CD4-positive, alpha-beta memory T cell (primary cell): ENCODE data around the gene FOXJ3. TPM values are rescaled to one million over a fixed set of nuclear protein-coding genes. Genes with fewer than 3 reads are reported as not detected.

Source experiments
- CTCF ChIA-PET: fragments of 350-600 bp; sonication (Branson Sonifier 250); formaldehyde crosslinking; loops from one replicate; lab custom pipeline; 2021; ENCODE audit warnings: inconsistent platforms; ENCODE audit not compliant: partially characterized antibody; lab: Charles Lee
- POLR2A ChIA-PET: fragments of 350-600 bp; sonication (Branson Sonifier 250); formaldehyde crosslinking; loops from one replicate; lab custom pipeline; 2021; ENCODE audit not compliant: partially characterized antibody; lab: Charles Lee
- DNase-seq, 5 donors: peaks; one replicate each; pipeline versions ENCODE4 v3.0.0 to v3.0.0-alpha.2; 2020 to 2022; ENCODE audit warnings: mixed read lengths in 1 of 5
- H3K27ac ChIP-seq: one replicate; pipeline ENCODE4 v1.7.0; 2013; ENCODE audit warnings: low read depth, low read length
- H3K27me3 ChIP-seq: 2 replicates; pipeline ENCODE4 v1.7.0; 2013; ENCODE audit warnings: mild to moderate bottlenecking, low read length, moderate library complexity; ENCODE audit not compliant: insufficient read depth
- H3K36me3 ChIP-seq: 2 replicates; pipeline ENCODE4 v1.7.0; 2013; ENCODE audit warnings: mild to moderate bottlenecking, low read length, moderate library complexity; ENCODE audit not compliant: insufficient read depth
- H3K4me1 ChIP-seq: 2 replicates; pipeline ENCODE4 v1.7.0; 2013; ENCODE audit warnings: mild to moderate bottlenecking, low read length, moderate library complexity; ENCODE audit not compliant: insufficient read depth
- H3K4me3 ChIP-seq, 2 donors: one replicate each; pipeline ENCODE4 v1.7.0; 2013; ENCODE audit warnings: low read length in 2 of 2, mild to moderate bottlenecking in 1 of 2
- H3K9me3 ChIP-seq, 2 donors: one replicate each; pipeline ENCODE4 v1.7.0; 2013; ENCODE audit warnings: low read length in 2 of 2, control low read depth in 1 of 2; ENCODE audit not compliant: control insufficient read depth in 1 of 2
- H3K27ac Mint-ChIP-seq, 7 donors: one replicate each; pipeline ENCODE4 v1.8.0; 2020 to 2021; ENCODE audit warnings: mixed read lengths in 7 of 7, mild to moderate bottlenecking in 6 of 7, inconsistent platforms in 3 of 7, moderate library complexity in 3 of 7
- H3K27me3 Mint-ChIP-seq, 2 donors: one replicate each; pipeline ENCODE4 v1.8.0; 2020 to 2021; ENCODE audit warnings: mixed read lengths in 2 of 2
- H3K36me3 Mint-ChIP-seq, 2 donors: one replicate each; pipeline ENCODE4 v1.8.0; 2020 to 2021; ENCODE audit warnings: mixed read lengths in 2 of 2, inconsistent platforms in 1 of 2, mild to moderate bottlenecking in 1 of 2
- H3K4me1 Mint-ChIP-seq, 4 donors: one replicate each; pipeline ENCODE4 v1.8.0; 2020 to 2021; ENCODE audit warnings: mixed read lengths in 4 of 4, mild to moderate bottlenecking in 1 of 4
- H3K4me3 Mint-ChIP-seq, 8 donors: one replicate each; pipeline ENCODE4 v1.8.0; 2020 to 2021; ENCODE audit warnings: mixed read lengths in 8 of 8, mild to moderate bottlenecking in 7 of 8, moderate library complexity in 6 of 8, inconsistent platforms in 3 of 8
- H3K9me3 Mint-ChIP-seq, 8 donors: one replicate each; pipeline ENCODE4 v1.8.0; 2020 to 2021; ENCODE audit warnings: mixed read lengths in 8 of 8, mild to moderate bottlenecking in 5 of 8, inconsistent platforms in 3 of 8, moderate library complexity in 1 of 8
- intact Hi-C: fragments of 100-400 bp; cut with micrococcal nuclease; formaldehyde crosslinking; loops from one replicate; pipeline ENCODE4 v1.15.1; 2023
- polyA plus RNA-seq, 2 donors: library from polyadenylated mRNA; unstranded; fragments of 300-500 nt; fragmentation: Illumina TruSeq; gene quantifications; one replicate each; pipeline ENCODE4 v1.2.3, GENCODE V29; 2021
- total RNA-seq, 2 experiments: library from RNA; stranded (reverse); gene quantifications; one replicate each; pipeline ENCODE4 v1.2.3, GENCODE V29; 2021

FOXJ3 gene
- total and polyA plus RNA-seq, 4 experiments from 2014 or later = 23.7 to 102 (median 72.0) TPM

- Mint-ChIP-seq H3K4me1 (peaks cover 35 to 77% (median 45%) of the 10 kb centered on the region in 4 donors), H3K27me3 (no peaks in the 10 kb centered on the region), H3K36me3 (peaks cover 22 to 28% of the 10 kb centered on the region in 2 donors), H3K9me3 (peaks cover 0 to 12% (median 7%) of the 10 kb centered on the region in 8 donors), H3K4me3 (peak overlapping the region in 6 of 8 donors; percentile 3 to 45 (median 18)), H3K27ac (peak overlapping the region; percentile 6 to 63 (median 50))
- POLR2A ChIA-PET = interaction anchor here (0.9 kb wide), 1 partner anchor 21 kb away, joined by 3 read pairs; no protein-coding TSS in a partner anchor
- Histone ChIP-seq H3K4me1 (peaks cover 21% of the 10 kb centered on the region), H3K27ac (no peak overlapping the region), H3K27me3 (no peaks in the 10 kb centered on the region), H3K36me3 (no peaks in the 10 kb centered on the region), H3K9me3 (no peaks in the 10 kb centered on the region), H3K4me3 (no peak overlapping the region)
- CTCF ChIA-PET = interaction anchor here (1.0 kb wide), 1 partner anchor 25 kb away, joined by 3 read pairs; no protein-coding TSS in a partner anchor
- peak in 2 of 5 donors; percentile 5 to 18 for DNase-seq
- intact Hi-C loops = no loop called here
Observed at GRCh38 chr1:42298520-42298919, 36.5 kb downstream of the FOXJ3 start.

- Mint-ChIP-seq H3K4me1 (peaks cover 41 to 85% (median 54%) of the 10 kb centered on the region in 4 donors), H3K4me3 (no peak overlapping the region), H3K9me3 (peaks cover 0 to 2% (median 0%) of the 10 kb centered on the region in 8 donors), H3K27ac (no peak overlapping the region), H3K27me3 (no peaks in the 10 kb centered on the region), H3K36me3 (peaks cover 15 to 22% of the 10 kb centered on the region in 2 donors)
- DNase-seq = no peak
- H3K4me1 ChIP-seq = peaks cover 22% of the 10 kb centered on the region
- no peak overlapping the region for H3K4me3 ChIP-seq
- H3K36me3 ChIP-seq = no peaks in the 10 kb centered on the region
- no peak overlapping the region for H3K27ac ChIP-seq
- no peaks in the 10 kb centered on the region for H3K9me3 ChIP-seq
- no peaks in the 10 kb centered on the region for H3K27me3 ChIP-seq
- intact Hi-C loops = no loop called here
- POLR2A ChIA-PET = no interaction called here
- CTCF ChIA-PET = no interaction called here
Observed at GRCh38 chr1:42295816-42296215, 39.2 kb downstream of the FOXJ3 start.

- DNase-seq = no peak
- Mint-ChIP-seq H3K4me3 (peak overlapping the region in 1 of 8 donors; percentile 21), H3K9me3 (no peaks in the 10 kb centered on the region), H3K4me1 (peaks cover 32 to 60% (median 40%) of the 10 kb centered on the region in 4 donors), H3K27me3 (no peaks in the 10 kb centered on the region), H3K27ac (peak overlapping the region in 1 of 7 donors; percentile 13), H3K36me3 (peaks cover 12 to 13% of the 10 kb centered on the region in 2 donors)
- no peak overlapping the region for H3K27ac ChIP-seq
- H3K36me3 ChIP-seq = no peaks in the 10 kb centered on the region
- no peaks in the 10 kb centered on the region for H3K27me3 ChIP-seq
- H3K4me3 ChIP-seq = no peak overlapping the region
- POLR2A ChIA-PET = no interaction called here
- intact Hi-C loops = no loop called here
- peaks cover 5% of the 10 kb centered on the region for H3K4me1 ChIP-seq
- H3K9me3 ChIP-seq = no peaks in the 10 kb centered on the region
- CTCF ChIA-PET = no interaction called here
Observed at GRCh38 chr1:42290130-42290529, 44.9 kb downstream of the FOXJ3 start.

GRCh38 chr1:42288311-42288985 lies 46.6 kb downstream of the FOXJ3 start:
- POLR2A ChIA-PET = no interaction called here
- H3K36me3 ChIP-seq = no peaks in the 10 kb centered on the region
- CTCF ChIA-PET = no interaction called here
- DNase-seq = no peak
- H3K9me3 ChIP-seq = no peaks in the 10 kb centered on the region
- no peaks in the 10 kb centered on the region for H3K27me3 ChIP-seq
- peaks cover 5% of the 10 kb centered on the region for H3K4me1 ChIP-seq
- Mint-ChIP-seq H3K36me3 (peaks cover 10% of the 10 kb centered on the region in 2 donors), H3K27me3 (no peaks in the 10 kb centered on the region), H3K27ac (no peak overlapping the region), H3K4me1 (peaks cover 36 to 59% (median 43%) of the 10 kb centered on the region in 4 donors), H3K9me3 (no peaks in the 10 kb centered on the region), H3K4me3 (no peak overlapping the region)
- intact Hi-C loops = no loop called here
- H3K27ac ChIP-seq = no peak overlapping the region
- no peak overlapping the region for H3K4me3 ChIP-seq

- DNase-seq = no peak
- H3K27ac ChIP-seq = no peak overlapping the region
- peaks cover 8% of the 10 kb centered on the region for H3K4me1 ChIP-seq
- Mint-ChIP-seq H3K4me3 (no peak overlapping the region), H3K27ac (peak overlapping the region in 4 of 7 donors; percentile 10 to 62 (median 20)), H3K27me3 (no peaks in the 10 kb centered on the region), H3K9me3 (no peaks in the 10 kb centered on the region), H3K4me1 (peaks cover 50 to 70% (median 61%) of the 10 kb centered on the region in 4 donors), H3K36me3 (peaks cover 8 to 10% of the 10 kb centered on the region in 2 donors)
- no peak overlapping the region for H3K4me3 ChIP-seq
- intact Hi-C loops = no loop called here
- ChIA-PET CTCF (no interaction called here), POLR2A (interaction anchor here (0.6 kb wide), 1 partner anchor 104 kb away, joined by 3 read pairs; no protein-coding TSS in a partner anchor)
- H3K36me3 ChIP-seq = no peaks in the 10 kb centered on the region
- H3K9me3 ChIP-seq = no peaks in the 10 kb centered on the region
- H3K27me3 ChIP-seq = no peaks in the 10 kb centered on the region
Observed at GRCh38 chr1:42282867-42283583, 52.0 kb downstream of the FOXJ3 start.

GRCh38 chr1:42282024-42282579 lies 52.9 kb downstream of the FOXJ3 start:
- H3K9me3 Mint-ChIP-seq = no peaks in the 10 kb centered on the region
- no peak for DNase-seq
- CTCF ChIA-PET = no interaction called here
- POLR2A ChIA-PET = interaction anchor here (0.5 to 0.6 kb wide), 2 partner anchors 32 to 105 kb away, joined by 3 read pairs; no protein-coding TSS in a partner anchor
- H3K27ac ChIP-seq = no peak overlapping the region
- peaks cover 51 to 71% (median 61%) of the 10 kb centered on the region in 4 donors for H3K4me1 Mint-ChIP-seq
- peak overlapping the region in 5 of 7 donors; percentile 12 to 43 (median 16) for H3K27ac Mint-ChIP-seq
- H3K36me3 ChIP-seq = no peaks in the 10 kb centered on the region
- no peaks in the 10 kb centered on the region for H3K9me3 ChIP-seq
- intact Hi-C loops = no loop called here
- peak overlapping the region in 1 of 8 donors; percentile 12 for H3K4me3 Mint-ChIP-seq
- H3K4me3 ChIP-seq = no peak overlapping the region
- H3K27me3 Mint-ChIP-seq = no peaks in the 10 kb centered on the region
- H3K4me1 ChIP-seq = peaks cover 8% of the 10 kb centered on the region
- H3K27me3 ChIP-seq = no peaks in the 10 kb centered on the region
- peaks cover 10 to 12% of the 10 kb centered on the region in 2 donors for H3K36me3 Mint-ChIP-seq

GRCh38 chr1:42280821-42281220 lies 54.2 kb downstream of the FOXJ3 start:
- ChIA-PET CTCF (interaction anchor here (1.2 kb wide), 1 partner anchor 35 kb away, joined by 4 read pairs; no protein-coding TSS in a partner anchor), POLR2A (no interaction called here)
- peaks cover 15 to 17% of the 10 kb centered on the region in 2 donors for H3K36me3 Mint-ChIP-seq
- no peak overlapping the region for H3K27ac Mint-ChIP-seq
- Histone ChIP-seq H3K36me3 (no peaks in the 10 kb centered on the region), H3K27ac (no peak overlapping the region), H3K9me3 (no peaks in the 10 kb centered on the region), H3K4me1 (peaks cover 8% of the 10 kb centered on the region), H3K4me3 (no peak overlapping the region), H3K27me3 (no peaks in the 10 kb centered on the region)
- intact Hi-C loops = no loop called here
- H3K4me3 Mint-ChIP-seq = no peak overlapping the region
- no peaks in the 10 kb centered on the region for H3K27me3 Mint-ChIP-seq
- H3K4me1 Mint-ChIP-seq = peaks cover 51 to 70% (median 60%) of the 10 kb centered on the region in 4 donors
- no peak for DNase-seq
- H3K9me3 Mint-ChIP-seq = no peaks in the 10 kb centered on the region
